Epithelial cell of esophagus (primary cell): ENCODE measurements around the gene TPBGL.

Source experiments
- DNase-seq: peaks from one replicate; pipeline ENCODE4 v3.0.0; 2010; ENCODE audit warnings: low read depth
- H3K4me3 ChIP-seq: 2 replicates; pipeline ENCODE4 v1.5.1; 2011; ENCODE audit warnings: mild to moderate bottlenecking, low read length, control low read depth
- TF ChIP-seq, protein P1 (sequence below): IDR thresholded peaks from 2 replicates; pipeline ENCODE4 v1.5.1; 2011; ENCODE audit warnings: low read depth, mild to moderate bottlenecking, low read length, control low read depth, inconsistent platforms; ENCODE audit not compliant: insufficient read depth; ENCODE audit errors: missing control alignments

Gene TPBGL

GRCh38 chr11:75280770-75281468, 40.3 kb downstream of the TPBGL start:
- no peak for DNase-seq
- no peak overlapping the region for H3K4me3 ChIP-seq
- TF ChIP-seq, protein P1, sequence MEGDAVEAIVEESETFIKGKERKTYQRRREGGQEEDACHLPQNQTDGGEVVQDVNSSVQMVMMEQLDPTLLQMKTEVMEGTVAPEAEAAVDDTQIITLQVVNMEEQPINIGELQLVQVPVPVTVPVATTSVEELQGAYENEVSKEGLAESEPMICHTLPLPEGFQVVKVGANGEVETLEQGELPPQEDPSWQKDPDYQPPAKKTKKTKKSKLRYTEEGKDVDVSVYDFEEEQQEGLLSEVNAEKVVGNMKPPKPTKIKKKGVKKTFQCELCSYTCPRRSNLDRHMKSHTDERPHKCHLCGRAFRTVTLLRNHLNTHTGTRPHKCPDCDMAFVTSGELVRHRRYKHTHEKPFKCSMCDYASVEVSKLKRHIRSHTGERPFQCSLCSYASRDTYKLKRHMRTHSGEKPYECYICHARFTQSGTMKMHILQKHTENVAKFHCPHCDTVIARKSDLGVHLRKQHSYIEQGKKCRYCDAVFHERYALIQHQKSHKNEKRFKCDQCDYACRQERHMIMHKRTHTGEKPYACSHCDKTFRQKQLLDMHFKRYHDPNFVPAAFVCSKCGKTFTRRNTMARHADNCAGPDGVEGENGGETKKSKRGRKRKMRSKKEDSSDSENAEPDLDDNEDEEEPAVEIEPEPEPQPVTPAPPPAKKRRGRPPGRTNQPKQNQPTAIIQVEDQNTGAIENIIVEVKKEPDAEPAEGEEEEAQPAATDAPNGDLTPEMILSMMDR = no peak

DNA sequence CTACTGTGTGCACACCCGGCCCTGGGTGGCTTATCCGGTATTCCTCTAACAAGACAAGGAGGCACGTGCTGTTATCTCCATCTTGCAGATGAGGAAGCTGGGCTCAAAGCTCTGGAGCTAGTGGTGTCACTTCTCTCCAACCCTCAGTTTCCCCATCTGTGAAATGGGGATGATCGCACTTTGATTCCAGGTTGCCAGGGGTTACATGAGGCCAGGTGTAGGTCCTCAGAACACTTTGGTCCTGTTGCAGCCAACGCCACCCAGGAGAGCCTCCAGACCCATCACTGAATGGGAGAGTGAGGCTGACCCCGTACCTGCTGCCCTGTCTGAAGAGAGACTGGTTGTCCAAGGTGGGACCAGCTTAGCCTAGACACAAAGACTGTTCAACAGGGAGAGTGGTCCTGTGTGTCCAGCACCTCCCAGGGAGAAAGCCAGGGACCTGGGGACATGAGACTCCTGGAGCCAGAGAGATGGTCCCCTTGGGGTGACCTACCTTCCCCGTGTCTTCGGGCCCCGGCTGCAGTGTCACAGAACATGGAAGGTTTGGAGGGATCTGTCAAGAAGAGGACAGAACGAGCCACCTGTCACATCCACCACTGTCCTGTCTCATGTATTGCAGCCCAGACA, 41.0 kb downstream of the TPBGL start:
- no peak for DNase-seq
- H3K4me3 ChIP-seq = no peak overlapping the region
- TF ChIP-seq, protein P1 = no peak

DNA sequence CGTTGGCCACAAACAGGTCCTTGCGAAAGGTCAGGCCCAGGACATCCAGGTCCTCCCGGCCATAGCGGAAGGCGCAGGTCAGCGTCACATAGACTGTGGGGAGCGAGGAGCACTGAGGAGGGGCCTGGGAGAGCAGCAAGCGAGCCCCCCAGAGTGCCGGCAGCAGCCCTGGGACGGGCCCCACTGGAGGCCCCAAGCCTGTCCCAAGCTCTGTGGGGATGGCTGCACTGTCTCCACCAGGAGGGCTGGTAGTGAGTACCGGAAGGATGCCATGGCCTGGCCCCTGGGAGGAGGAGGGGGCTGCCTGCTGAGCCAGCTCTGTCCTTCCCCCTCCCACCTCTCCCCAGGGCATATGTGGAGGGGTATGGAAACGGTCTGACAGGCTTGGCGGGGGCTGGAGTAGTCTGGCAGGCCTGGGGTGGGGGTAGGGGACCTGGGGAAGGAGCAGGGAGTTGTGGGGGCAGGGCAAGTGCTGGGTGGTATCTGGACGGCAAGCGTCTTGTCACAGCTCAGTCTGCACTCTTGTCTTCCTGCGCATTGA, 42.9 kb downstream of the TPBGL start:
- TF ChIP-seq, protein P1 = no peak
- DNase-seq = no peak
- H3K4me3 ChIP-seq = no peak overlapping the region

DNA sequence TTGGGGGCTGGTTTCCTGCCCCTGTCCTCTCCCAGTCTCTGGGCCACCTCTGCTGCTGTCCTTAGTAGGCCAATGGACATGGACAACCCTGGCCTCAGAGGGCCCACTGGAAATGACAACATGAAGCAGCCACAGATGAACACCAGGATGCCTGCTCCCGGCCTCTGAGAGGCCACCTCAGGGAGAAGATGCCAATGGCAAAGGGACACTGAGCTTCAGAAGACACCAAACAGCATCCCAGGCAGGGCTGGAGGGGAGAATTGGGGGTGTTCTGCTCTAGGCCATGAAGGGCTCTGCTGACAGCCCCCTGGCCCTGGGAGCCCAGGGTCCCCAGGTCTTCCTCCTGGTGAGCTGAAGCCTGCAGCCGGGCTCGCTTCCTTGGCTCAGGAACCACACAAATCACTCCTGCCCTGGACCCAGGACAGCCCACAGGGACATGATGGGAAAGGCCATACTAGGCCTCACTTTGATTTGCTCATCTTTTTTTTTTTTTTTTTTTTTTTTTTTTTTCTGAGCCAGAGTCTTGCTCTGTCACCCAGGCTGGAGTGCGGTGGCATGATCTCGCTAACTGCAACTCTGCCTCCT, 45.3 kb downstream of the TPBGL start:
- H3K4me3 ChIP-seq = no peak overlapping the region
- DNase-seq = no peak
- TF ChIP-seq, protein P1 = no peak

GRCh38 chr11:75286826-75287465, 46.4 kb downstream of the TPBGL start:
- TF ChIP-seq, protein P1 = no peak
- no peak overlapping the region for H3K4me3 ChIP-seq
- DNase-seq = peak; percentile 50

DNA sequence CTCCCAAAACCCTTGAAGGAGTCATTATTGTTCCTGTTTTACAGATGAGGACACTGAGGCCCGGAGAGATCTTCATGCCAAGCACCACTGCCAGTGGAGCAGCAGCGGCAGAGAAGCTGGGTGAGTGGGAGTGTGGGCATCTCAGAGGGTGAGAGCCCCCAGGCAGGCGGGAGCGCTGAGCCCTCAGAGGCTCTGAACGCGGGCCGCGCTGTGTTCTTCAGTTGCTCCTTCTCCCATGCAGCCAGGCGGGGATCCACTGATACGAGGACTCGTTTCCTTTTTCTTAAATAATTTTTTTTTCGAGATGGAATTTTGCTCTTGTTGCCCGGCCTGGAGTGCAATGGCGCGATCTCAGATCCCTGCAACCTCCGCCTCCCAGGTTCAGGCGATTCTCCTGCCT, 47.0 kb downstream of the TPBGL start:
- no peak for DNase-seq
- TF ChIP-seq, protein P1 = no peak
- no peak overlapping the region for H3K4me3 ChIP-seq

DNA sequence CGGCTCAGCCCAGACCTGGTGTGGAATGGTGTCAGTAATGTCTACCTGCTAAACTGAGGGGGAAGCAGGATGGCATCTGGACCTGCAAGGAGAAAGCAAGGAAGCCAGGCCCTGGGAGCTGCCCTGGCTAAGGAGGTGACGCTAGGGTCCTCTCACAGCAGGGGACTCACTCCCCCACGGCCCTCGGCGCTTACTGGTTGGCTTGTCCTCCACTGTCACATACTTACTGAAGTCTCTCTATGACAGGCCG, 48.9 kb downstream of the TPBGL start:
- no peak overlapping the region for H3K4me3 ChIP-seq
- TF ChIP-seq, protein P1 = no peak
- DNase-seq = no peak
